Gastroesophageal sphincter (tissue), 3 donors: Measurements from ENCODE around the gene RAB6B.

ENCODE experiments used
- EP300 ChIP-seq: sonication (generic); formaldehyde crosslinking; IDR thresholded peaks from one replicate; pipeline ENCODE4 v1.6.1; 2017; ENCODE audit warnings: antibody characterized with exemption, mild to moderate bottlenecking
- POLR2A ChIP-seq, 2 donors: fragments of 450-650 bp; IDR thresholded peaks; one replicate each; pipeline ENCODE4 v1.6.1; 2017; ENCODE audit warnings: antibody characterized with exemption in 2 of 2, mild to moderate bottlenecking in 2 of 2, moderate library complexity in 1 of 2
- POLR2AphosphoS5 ChIP-seq: sonication (generic); formaldehyde crosslinking; IDR thresholded peaks from one replicate; pipeline ENCODE4 v1.6.1; 2017; ENCODE audit warnings: antibody characterized with exemption
- TF ChIP-seq, protein P1 (sequence below), 4 experiments: fragments of 200-600 bp in 2 of 4; fragments of 450-650 bp in 2 of 4; sonication (generic) in 1 of 4; IDR thresholded peaks; one replicate each; pipeline ENCODE4 v1.5.1; 2017 to 2019; ENCODE audit warnings: antibody characterized with exemption in 4 of 4, mild to moderate bottlenecking in 2 of 4, moderate library complexity in 2 of 4

DNA sequence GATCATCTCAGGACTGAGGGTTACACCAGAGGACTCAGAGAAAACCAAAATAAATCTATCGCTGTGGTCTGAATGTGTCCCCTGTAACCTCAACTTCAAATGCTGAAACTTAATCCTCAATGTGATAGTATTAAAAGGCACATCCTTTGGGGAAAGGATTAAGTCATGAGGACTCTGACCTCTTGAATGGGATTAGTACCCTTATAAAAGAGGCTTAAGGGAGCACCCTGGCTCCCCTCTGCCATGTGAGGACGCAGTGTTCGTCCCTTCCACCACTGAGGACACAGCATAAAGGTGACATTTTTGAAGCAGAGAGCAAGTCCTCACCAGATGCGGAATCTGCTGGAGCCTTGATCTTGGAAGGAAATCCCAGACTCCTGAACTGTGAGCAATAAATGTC lies 50.6 kb downstream of the RAB6B start:
- TF ChIP-seq, protein P1, sequence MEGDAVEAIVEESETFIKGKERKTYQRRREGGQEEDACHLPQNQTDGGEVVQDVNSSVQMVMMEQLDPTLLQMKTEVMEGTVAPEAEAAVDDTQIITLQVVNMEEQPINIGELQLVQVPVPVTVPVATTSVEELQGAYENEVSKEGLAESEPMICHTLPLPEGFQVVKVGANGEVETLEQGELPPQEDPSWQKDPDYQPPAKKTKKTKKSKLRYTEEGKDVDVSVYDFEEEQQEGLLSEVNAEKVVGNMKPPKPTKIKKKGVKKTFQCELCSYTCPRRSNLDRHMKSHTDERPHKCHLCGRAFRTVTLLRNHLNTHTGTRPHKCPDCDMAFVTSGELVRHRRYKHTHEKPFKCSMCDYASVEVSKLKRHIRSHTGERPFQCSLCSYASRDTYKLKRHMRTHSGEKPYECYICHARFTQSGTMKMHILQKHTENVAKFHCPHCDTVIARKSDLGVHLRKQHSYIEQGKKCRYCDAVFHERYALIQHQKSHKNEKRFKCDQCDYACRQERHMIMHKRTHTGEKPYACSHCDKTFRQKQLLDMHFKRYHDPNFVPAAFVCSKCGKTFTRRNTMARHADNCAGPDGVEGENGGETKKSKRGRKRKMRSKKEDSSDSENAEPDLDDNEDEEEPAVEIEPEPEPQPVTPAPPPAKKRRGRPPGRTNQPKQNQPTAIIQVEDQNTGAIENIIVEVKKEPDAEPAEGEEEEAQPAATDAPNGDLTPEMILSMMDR (IDR thresholded peaks at IDR 0.05) = no peak
- no peak for TF ChIP-seq POLR2AphosphoS5
- TF ChIP-seq POLR2A (IDR thresholded peaks at IDR 0.05) = no peak
- TF ChIP-seq EP300 = no peak
